ENCODE data around the gene SCRT2. TPM values are rescaled to one million over a fixed set of nuclear protein-coding genes. Genes with fewer than 3 reads are reported as not detected.

SCRT2 gene
- total RNA-seq, 4 donors from 2014 or later, result not detected

DNA sequence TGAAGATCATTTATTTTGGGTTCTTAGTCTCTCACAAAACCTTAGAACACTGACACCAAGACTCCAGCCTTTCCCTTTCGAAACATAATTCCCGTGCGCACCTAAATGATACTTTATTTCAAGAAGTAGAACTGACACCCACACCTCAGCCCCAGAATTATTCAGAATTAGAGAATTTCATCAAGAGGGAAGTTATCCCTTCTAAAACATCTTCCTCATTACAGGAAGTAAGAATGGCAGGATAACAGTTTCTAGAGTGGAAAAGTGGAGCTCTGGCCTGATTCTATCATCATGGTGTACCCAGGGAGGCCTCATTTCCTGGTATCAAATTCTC is 21.2 kb downstream of the SCRT2 start:
- Histone ChIP-seq H3K36me3 (peaks cover 0 to 20% (median 2%) of the 10 kb centered on the region in 3 donors), H3K4me1 (peaks cover 0 to 26% (median 6%) of the 10 kb centered on the region in 4 donors), H3K27ac (no peak overlapping the region), H3K4me3 (no peak overlapping the region), H3K27me3 (peaks cover 0 to 8% of the 10 kb centered on the region in 2 donors), H3K9me3 (no peaks in the 10 kb centered on the region)
- 94 to 95% methylated on average over 3 of the region's 3 CpGs for WGBS, 2 donors
- TF ChIP-seq EP300 (IDR thresholded peaks at IDR 0.05) (no peak), POLR2A (IDR thresholded peaks at IDR 0.05) (no peak)
- TF ChIP-seq, protein P1, sequence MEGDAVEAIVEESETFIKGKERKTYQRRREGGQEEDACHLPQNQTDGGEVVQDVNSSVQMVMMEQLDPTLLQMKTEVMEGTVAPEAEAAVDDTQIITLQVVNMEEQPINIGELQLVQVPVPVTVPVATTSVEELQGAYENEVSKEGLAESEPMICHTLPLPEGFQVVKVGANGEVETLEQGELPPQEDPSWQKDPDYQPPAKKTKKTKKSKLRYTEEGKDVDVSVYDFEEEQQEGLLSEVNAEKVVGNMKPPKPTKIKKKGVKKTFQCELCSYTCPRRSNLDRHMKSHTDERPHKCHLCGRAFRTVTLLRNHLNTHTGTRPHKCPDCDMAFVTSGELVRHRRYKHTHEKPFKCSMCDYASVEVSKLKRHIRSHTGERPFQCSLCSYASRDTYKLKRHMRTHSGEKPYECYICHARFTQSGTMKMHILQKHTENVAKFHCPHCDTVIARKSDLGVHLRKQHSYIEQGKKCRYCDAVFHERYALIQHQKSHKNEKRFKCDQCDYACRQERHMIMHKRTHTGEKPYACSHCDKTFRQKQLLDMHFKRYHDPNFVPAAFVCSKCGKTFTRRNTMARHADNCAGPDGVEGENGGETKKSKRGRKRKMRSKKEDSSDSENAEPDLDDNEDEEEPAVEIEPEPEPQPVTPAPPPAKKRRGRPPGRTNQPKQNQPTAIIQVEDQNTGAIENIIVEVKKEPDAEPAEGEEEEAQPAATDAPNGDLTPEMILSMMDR (IDR thresholded peaks at IDR 0.05), result no peak
- DNase-seq (ENCODE audit: low spot score in 2 of 2), result no peak

DNA sequence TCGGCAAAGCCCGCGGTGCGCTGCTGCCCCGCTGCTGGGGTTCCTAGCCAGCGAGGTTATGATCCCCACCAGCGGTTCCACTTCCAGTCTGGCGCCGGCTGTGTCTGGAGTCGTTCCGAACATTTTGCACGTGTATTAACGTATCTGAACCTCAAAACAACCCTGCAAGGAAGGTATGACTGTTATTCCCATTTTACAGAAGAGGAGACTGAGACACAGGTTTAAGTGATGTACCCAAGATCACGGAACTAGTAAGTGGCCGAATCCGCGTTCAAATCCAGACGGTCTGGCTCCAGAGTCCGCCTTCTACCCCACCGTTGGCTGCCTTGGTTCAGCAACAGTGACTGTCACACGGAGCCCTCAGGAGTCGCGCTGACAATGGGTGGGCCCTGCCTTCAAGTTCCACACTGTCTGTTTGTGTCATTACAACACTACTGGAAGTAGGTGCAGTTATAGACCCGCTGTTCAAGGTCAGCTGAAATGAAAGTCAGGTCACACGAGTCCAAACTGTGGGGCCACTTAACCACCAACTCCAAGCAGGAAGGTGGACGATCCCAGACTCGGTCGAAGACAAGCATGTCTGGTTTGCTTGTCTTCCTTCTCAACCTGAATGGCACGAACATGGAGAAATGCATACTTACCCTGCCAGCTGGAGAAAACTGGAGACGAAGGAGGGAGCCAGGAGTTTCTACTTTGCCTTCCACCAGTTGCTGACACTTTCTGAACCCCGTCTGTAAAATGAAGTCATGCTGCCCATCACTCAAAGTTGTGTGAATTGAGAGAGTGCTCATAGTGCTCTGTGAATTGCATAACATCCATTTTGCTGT is 21.8 kb downstream of the SCRT2 start:
- TF ChIP-seq EP300 (IDR thresholded peaks at IDR 0.05) (no peak), POLR2A (IDR thresholded peaks at IDR 0.05) (no peak)
- TF ChIP-seq, protein P1 (IDR thresholded peaks at IDR 0.05), result no peak
- no peak for DNase-seq (ENCODE audit: low spot score in 2 of 2)
- Histone ChIP-seq H3K36me3 (peaks cover 1 to 26% (median 2%) of the 10 kb centered on the region in 3 donors), H3K27ac (peak overlapping the region; percentile 73 to 91 (median 83)), H3K27me3 (peaks cover 0 to 2% of the 10 kb centered on the region in 2 donors), H3K9me3 (no peaks in the 10 kb centered on the region), H3K4me3 (peak overlapping the region; percentile 33 to 83 (median 72)), H3K4me1 (peaks cover 0 to 26% (median 6%) of the 10 kb centered on the region in 4 donors)
- WGBS, 2 donors, result 15 to 25% methylated on average over 26 to 28 of the region's 31 CpGs

DNA sequence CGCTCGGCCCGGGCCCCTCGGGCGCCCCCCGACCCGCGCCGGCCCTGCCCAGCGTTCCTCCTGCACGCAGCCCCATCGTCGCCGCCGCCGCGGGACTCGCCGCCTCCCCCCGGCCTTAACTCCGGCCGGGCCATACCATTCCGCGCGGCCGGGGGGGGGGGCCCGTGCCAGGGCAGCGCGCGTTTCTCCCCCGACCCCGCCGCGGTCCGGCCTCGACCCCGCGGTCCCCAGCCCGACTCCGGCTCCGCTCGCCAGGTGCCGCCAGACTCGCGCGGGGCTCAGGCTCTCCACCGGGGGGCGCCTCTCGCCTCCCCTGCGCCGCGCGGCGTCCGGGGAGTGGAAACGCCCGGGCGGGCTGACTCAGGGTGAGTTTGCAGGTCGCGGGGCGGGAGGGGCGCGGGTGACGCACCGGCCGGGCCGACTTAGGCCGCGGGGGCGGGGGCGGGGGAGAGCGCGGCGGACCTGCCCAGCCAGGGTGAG is 22.5 kb downstream of the SCRT2 start, which contains the start of gene SRXN1:
SRXN1 (minus strand) TSS at position 91 of the 480 bp plus-strand sequence; CDS start at position 76, 15 bp downstream.
- Histone ChIP-seq H3K27me3 (no peaks in the 10 kb centered on the region), H3K36me3 (peaks cover 2 to 33% (median 8%) of the 10 kb centered on the region in 3 donors), H3K9me3 (peaks cover 0 to 6% (median 0%) of the 10 kb centered on the region in 4 donors), H3K4me1 (peaks cover 0 to 26% (median 6%) of the 10 kb centered on the region in 4 donors), H3K4me3 (peak within 1 kb of the TSS; percentile 70 to 83 (median 73)), H3K27ac (peak within 1 kb of the TSS; percentile 78 to 91 (median 86))
- peak; percentile 69 to 77 for DNase-seq (ENCODE audit: low spot score in 2 of 2)
- TF ChIP-seq POLR2A (IDR thresholded peaks at IDR 0.05), result peak in 1 of 2 donors; percentile 47
- TF ChIP-seq, protein P1 (IDR thresholded peaks at IDR 0.05), result peak; percentile 67 to 84 (median 75)
- peak in 1 of 2 donors; percentile 19 for TF ChIP-seq EP300 (IDR thresholded peaks at IDR 0.05)
- WGBS, 2 donors, result 0% methylated on average over 3 to 41 of the region's 74 CpGs

DNA sequence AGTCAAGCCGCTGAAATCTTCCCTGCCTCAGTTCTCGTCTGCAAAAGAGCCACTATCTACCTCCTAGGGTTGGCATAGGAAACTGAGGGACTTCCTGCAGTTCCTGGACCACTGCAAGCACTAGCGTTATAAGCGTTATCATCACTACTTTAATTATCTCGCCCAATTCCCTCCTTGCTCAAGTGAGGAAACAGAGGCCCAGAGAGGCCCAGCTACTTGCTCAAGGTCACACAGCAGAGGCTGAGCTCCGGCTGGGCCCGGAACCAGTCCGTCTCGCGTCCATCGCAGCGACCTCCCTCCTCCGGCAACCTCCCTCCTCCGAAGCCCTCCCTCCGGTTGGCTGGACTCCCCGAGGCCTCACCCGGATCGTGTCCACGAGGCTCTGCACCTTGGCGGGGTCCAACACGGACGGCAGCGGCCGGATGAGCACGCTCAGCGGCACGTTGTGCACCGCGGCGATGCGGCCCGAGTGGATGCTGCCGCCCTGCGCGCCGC is 22.9 kb downstream of the SCRT2 start:
- Histone ChIP-seq H3K4me3 (peak overlapping the region; percentile 70 to 83 (median 73)), H3K36me3 (peaks cover 2 to 38% (median 11%) of the 10 kb centered on the region in 3 donors), H3K27ac (peak overlapping the region; percentile 78 to 91 (median 86)), H3K9me3 (peaks cover 0 to 11% (median 0%) of the 10 kb centered on the region in 4 donors), H3K27me3 (no peaks in the 10 kb centered on the region), H3K4me1 (peaks cover 0 to 26% (median 6%) of the 10 kb centered on the region in 4 donors)
- 1% methylated on average over 33 to 35 of the region's 36 CpGs for WGBS, 2 donors
- TF ChIP-seq EP300 (IDR thresholded peaks at IDR 0.05) (no peak), POLR2A (IDR thresholded peaks at IDR 0.05) (no peak)
- TF ChIP-seq, protein P1 (IDR thresholded peaks at IDR 0.05), result no peak
- no peak for DNase-seq (ENCODE audit: low spot score in 2 of 2)
